GM13977 (cell line): ENCODE results near the gene IL23R.

Source experiments
- DNase-seq: peaks from one replicate; pipeline ENCODE4 v3.0.0; 2012; ENCODE audit warnings: low spot score
- in situ Hi-C: fragments of 300-500 bp; cut with MboI; formaldehyde crosslinking; loops from one replicate; pipeline ENCODE4 v1.12.0; 2022; ENCODE audit warnings: low sequenced_read_pairs, low pct_unique_long_range_greater_than_20kb, mixed read lengths, inconsistent platforms; ENCODE audit not compliant: unreplicated experiment
- TF ChIP-seq, protein P1 (sequence below): IDR thresholded peaks from 2 replicates; pipeline ENCODE4 v1.5.1; 2012; ENCODE audit warnings: mild to moderate bottlenecking, control low read depth; ENCODE audit not compliant: insufficient read depth; ENCODE audit errors: extremely low read depth, missing control alignments

IL23R gene

GRCh38 chr1:67239738-67240137 lies 73.5 kb downstream of the IL23R start:
- in situ Hi-C loops, result no loop called here
- TF ChIP-seq, protein P1, sequence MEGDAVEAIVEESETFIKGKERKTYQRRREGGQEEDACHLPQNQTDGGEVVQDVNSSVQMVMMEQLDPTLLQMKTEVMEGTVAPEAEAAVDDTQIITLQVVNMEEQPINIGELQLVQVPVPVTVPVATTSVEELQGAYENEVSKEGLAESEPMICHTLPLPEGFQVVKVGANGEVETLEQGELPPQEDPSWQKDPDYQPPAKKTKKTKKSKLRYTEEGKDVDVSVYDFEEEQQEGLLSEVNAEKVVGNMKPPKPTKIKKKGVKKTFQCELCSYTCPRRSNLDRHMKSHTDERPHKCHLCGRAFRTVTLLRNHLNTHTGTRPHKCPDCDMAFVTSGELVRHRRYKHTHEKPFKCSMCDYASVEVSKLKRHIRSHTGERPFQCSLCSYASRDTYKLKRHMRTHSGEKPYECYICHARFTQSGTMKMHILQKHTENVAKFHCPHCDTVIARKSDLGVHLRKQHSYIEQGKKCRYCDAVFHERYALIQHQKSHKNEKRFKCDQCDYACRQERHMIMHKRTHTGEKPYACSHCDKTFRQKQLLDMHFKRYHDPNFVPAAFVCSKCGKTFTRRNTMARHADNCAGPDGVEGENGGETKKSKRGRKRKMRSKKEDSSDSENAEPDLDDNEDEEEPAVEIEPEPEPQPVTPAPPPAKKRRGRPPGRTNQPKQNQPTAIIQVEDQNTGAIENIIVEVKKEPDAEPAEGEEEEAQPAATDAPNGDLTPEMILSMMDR, result no peak
- no peak for DNase-seq

DNA sequence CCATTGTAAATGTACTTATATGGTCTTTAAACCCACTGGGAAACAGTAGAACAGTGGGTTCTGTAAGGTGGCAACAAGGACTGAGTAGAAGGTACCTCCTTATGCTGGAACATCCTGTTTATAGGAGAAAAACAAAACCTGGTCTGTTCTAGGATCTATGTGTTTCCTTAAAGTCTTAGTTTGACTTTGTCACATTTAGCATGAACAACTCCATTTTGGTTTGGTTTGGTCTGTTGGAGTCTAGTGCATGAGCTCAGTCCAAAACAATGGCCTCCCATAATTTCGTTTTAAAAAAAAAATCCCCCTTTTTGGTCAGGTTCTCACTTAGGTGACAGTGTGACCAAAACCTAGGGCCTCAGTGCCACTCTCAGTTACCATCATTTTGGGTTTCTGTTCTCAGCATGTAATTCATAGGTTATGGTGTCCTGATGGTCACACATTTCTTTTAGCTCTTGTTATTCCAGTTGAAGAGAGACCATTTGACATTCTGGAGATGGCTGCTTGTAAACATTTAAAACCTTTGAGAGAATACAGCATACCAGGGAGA lies 75.0 kb downstream of the IL23R start:
- in situ Hi-C loops, result no loop called here
- TF ChIP-seq, protein P1, result no peak
- DNase-seq, result no peak

DNA sequence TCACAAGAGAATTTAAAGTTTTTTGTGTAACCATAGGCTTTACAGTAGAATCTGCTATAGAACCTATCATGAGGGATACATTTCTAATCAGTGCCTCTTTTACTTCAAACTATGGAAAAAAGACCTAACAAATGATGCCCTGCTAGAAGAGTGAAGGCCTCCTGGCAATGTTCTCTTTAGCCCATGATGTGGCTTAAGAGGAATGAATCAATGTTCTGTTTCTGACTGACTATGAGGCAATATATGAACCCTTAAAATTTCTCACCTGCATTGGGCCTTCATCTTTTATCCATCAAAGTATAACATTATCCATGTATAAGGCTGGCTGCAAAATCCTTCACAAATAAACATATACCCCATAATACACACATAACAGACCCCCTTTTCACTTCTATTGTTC lies 75.8 kb downstream of the IL23R start:
- in situ Hi-C loops, result no loop called here
- TF ChIP-seq, protein P1, result no peak
- DNase-seq, result no peak

DNA sequence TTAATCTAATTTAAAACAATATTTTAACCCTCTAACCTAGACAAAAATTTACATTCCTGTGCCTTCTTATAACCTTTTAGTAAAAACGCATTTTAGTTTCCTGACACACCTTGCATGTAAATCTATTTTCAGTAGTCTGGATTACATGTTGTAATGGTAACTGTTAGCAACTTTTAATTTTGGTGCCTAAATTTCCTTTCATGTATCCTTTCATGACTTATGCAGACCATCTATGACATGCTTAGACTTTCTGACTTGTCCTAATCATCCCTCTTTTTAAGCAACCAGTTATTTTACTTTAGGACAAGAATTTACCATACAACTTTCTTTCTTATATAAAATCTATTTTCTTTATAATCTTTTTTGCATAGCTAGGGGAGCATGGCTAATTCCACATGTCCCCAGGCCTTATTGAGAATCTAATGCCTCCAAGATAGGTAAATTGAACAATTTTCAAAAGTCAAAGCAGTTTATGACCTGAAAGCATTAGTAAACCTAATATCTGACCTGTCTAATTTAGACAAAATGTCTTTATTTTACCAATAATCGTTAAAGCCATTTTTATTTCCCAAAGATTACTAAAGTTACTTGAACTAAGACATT lies 83.9 kb downstream of the IL23R start:
- in situ Hi-C loops, result no loop called here
- TF ChIP-seq, protein P1, result no peak

DNA sequence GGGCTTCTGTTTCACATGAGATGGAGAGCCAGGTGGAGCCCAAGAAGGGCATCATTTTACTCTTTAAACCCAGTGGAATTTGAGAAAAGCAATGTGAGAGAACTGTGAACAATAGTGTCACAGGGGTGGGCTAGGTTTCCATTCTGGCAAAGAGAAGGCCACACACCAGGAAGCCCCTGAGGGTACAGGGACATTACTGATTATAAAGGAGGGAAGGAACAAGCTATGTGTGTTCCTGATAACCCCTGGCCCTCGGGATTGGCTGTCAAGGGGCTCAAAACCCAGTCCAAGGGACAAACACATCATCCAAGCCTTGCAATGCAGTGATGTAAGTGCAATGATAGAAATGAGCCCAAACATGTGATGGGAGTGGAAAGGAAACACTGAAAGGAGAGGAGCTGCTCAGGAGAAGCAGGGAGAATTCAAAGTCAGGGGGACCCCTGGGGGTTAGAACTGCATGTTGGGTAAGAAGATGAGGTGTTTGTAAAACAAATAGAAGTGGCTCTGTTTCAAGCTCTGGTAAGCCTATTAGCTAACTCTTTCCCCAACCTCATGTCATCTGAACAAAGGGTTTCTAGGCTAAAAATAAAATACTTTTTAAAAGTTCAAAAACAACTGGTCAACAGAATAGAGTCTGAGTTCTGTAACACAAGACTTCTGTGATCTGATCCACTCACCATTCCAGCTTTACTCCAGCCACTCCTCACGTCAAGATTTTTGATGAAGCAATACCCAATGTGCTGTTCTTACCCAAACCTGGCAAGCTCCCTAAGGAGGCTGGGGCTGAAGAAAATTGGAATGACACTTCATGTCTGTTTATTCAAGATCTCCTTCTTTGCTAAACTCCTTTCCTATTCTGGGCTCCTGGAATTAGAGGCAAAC lies 90.3 kb downstream of the IL23R start:
- no peak for DNase-seq
- in situ Hi-C loops, result no loop called here
- TF ChIP-seq, protein P1, result peak; percentile 0

More for the DNA sequence above, 83.9 kb downstream of the IL23R start:
- no peak for DNase-seq

DNA sequence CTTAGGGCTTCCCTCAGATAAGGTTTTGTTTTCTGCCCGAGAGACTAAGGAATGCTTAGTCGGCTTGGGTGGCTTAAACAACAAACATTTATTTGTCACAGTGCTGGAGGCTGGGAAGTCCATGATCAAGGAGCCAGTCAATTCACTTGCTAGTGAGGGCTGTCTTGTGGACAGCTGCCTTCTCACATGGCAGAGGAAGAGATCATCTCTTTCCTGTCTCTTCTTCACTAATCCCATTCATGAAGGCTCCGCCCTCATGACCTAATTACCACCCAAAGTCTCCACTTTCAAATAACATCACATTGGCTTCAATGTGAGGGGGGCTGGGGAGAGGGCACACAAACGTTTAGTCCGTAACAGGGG lies 90.9 kb downstream of the IL23R start:
- TF ChIP-seq, protein P1, result no peak
- in situ Hi-C loops, result no loop called here

More for the DNA sequence above, 90.9 kb downstream of the IL23R start:
- DNase-seq, result no peak
